Measurements from ENCODE around the gene JMJD8. TPM values are rescaled to one million over a fixed set of nuclear protein-coding genes. Genes with fewer than 3 reads are reported as not detected.
A peak's percentile ranks its signal among the peaks of the same experiment; 100 is the strongest.

The JMJD8 gene
- total RNA-seq, 1 experiment from 2014 or later, result 121 TPM

- H3K79me2 ChIP-seq (ENCODE audit: insufficient read depth, low read length), result peaks cover 13% of the 10 kb centered on the region; the same call in 1 of the 2 replicates
- H3K4me2 ChIP-seq (ENCODE audit: low read length), result no peak overlapping the region
- intact Hi-C loops (cut with micrococcal nuclease), result no loop called here
- DNase-seq (ENCODE audit: low read depth, low spot score), result no peak
- H3K4me3 ChIP-seq (replicated peaks in 1 of 2; ENCODE audit: low read depth in 1 of 2, low read length in 2 of 2), result no peak overlapping the region
- no peaks in the 10 kb centered on the region for H3K36me3 ChIP-seq (ENCODE audit: control insufficient read depth in 1 of 2, insufficient read depth in 2 of 2, low read length in 2 of 2)
- no TSS peak for BruUV-seq (replicated peaks)
- ATAC-seq, result no peak
- H3K9me2 ChIP-seq (ENCODE audit: insufficient read depth), result no peaks in the 10 kb centered on the region
- ChIA-PET RAD21 (ENCODE audit: low non-redundant PET in 1 of 2, low total read pairs in 2 of 2, uncharacterized antibody in 2 of 2, unreplicated experiment in 2 of 2) (no interaction called here), POLR2A (no interaction called here), CTCF (no interaction called here)
- no peak overlapping the region for H3K27ac ChIP-seq (ENCODE audit: low read depth, low read length)
- peaks cover 18 to 46% of the 10 kb centered on the region in 2 experiments for H3K4me1 ChIP-seq (ENCODE audit: control insufficient read depth in 1 of 2, insufficient read depth in 2 of 2, low read length in 2 of 2)
- no peaks in the 10 kb centered on the region for H3K9me3 ChIP-seq (ENCODE audit: control insufficient read depth in 1 of 2, insufficient read depth in 1 of 2, low read depth in 1 of 2, low read length in 2 of 2)
- H4K20me1 ChIP-seq (ENCODE audit: insufficient read depth), result no peaks in the 10 kb centered on the region
- TF ChIP-seq TCF7L2 (IDR thresholded peaks at IDR 0.05; ENCODE audit: borderline replicate concordance, extremely low read depth, insufficient read depth, insufficient read length), result no peak
- no peak for TF ChIP-seq EZH2 (IDR thresholded peaks at IDR 0.05)
- no peak for TF ChIP-seq POLR2A (IDR thresholded peaks at IDR 0.05; ENCODE audit: borderline replicate concordance, extremely low read depth, insufficient read depth, insufficient read length)
- no peak overlapping the region for H3K9ac ChIP-seq (ENCODE audit: low read length)
- H3K27me3 ChIP-seq (ENCODE audit: insufficient read depth, low read length), result no peaks in the 10 kb centered on the region
- no peak overlapping the region for H2AFZ ChIP-seq (ENCODE audit: low read depth, low read length, poor library complexity, severe bottlenecking)
These were observed 9.2 kb upstream of the JMJD8 start for GRCh38 chr16:693364-693763.

DNA sequence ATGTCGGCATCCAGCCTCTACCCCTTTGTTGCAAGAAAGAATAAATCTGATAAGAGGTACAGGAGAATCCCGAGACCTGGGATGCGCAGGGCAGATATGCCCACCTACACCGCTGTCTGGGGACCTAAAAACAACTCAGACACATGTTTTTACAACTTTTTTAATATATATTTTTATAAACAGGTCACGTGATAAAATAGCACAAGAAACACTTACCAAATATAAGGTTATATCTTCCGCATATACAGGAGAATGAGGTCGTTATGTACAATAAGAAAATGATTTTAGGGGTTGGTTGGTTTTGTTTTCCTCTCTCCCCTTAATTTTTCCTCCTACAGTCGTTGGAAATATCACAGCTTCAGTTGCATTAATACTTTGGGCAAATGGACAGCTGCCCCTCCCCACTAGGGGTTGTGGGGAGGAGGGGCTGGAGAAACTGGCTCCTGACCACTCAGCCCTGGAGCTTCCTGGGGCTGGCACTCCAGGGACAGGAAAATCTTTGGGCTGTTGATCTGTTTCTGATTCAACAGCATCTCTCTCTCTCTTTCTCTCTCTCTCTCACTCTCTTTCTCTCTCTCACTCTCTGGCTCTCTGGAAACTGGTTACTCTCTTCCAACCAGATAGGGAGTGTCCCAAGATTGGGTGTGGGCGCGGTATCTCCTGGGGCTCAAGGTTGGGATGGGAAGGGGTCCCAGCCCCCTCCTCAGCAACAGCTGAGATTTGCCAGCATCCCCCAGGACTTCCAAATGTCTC, 8.4 kb upstream of the JMJD8 start:
- no peak for DNase-seq (ENCODE audit: low read depth, low spot score)
- H3K27me3 ChIP-seq (ENCODE audit: insufficient read depth, low read length), result no peaks in the 10 kb centered on the region
- H3K36me3 ChIP-seq (ENCODE audit: control insufficient read depth in 1 of 2, insufficient read depth in 2 of 2, low read length in 2 of 2), result no peaks in the 10 kb centered on the region
- no peak overlapping the region for H3K27ac ChIP-seq (ENCODE audit: low read depth, low read length)
- H4K20me1 ChIP-seq (ENCODE audit: insufficient read depth), result no peaks in the 10 kb centered on the region
- H2AFZ ChIP-seq (ENCODE audit: low read depth, low read length, poor library complexity, severe bottlenecking), result no peak overlapping the region
- intact Hi-C loops (cut with micrococcal nuclease), result no loop called here
- peaks cover 18 to 46% of the 10 kb centered on the region in 2 experiments for H3K4me1 ChIP-seq (ENCODE audit: control insufficient read depth in 1 of 2, insufficient read depth in 2 of 2, low read length in 2 of 2)
- ChIA-PET POLR2A (no interaction called here), CTCF (interaction anchor here (0.7 kb wide), 1 partner anchor 109 kb away, joined by 5 read pairs; no protein-coding TSS in a partner anchor), RAD21 (ENCODE audit: low non-redundant PET in 1 of 2, low total read pairs in 2 of 2, uncharacterized antibody in 2 of 2, unreplicated experiment in 2 of 2) (no interaction called here)
- no peaks in the 10 kb centered on the region for H3K9me3 ChIP-seq (ENCODE audit: control insufficient read depth in 1 of 2, insufficient read depth in 1 of 2, low read depth in 1 of 2, low read length in 2 of 2)
- no peak overlapping the region for H3K4me3 ChIP-seq (replicated peaks in 1 of 2; ENCODE audit: low read depth in 1 of 2, low read length in 2 of 2)
- no peaks in the 10 kb centered on the region for H3K9me2 ChIP-seq (ENCODE audit: insufficient read depth)
- H3K4me2 ChIP-seq (ENCODE audit: low read length), result no peak overlapping the region
- TSS peak; percentile 52 for BruUV-seq (replicated peaks)
- H3K79me2 ChIP-seq (ENCODE audit: insufficient read depth, low read length), result peaks cover 13% of the 10 kb centered on the region; the same call in 1 of the 2 replicates
- no peak for ATAC-seq
- no peak overlapping the region for H3K9ac ChIP-seq (ENCODE audit: low read length)
- TF ChIP-seq ELF1 (IDR thresholded peaks at IDR 0.05; ENCODE audit: borderline replicate concordance, low read depth) (no peak), FOSL1 (IDR thresholded peaks at IDR 0.05; ENCODE audit: low read depth) (no peak), POLR2A (IDR thresholded peaks at IDR 0.05; ENCODE audit: borderline replicate concordance, extremely low read depth, insufficient read depth, insufficient read length) (no peak), ZNF274 (IDR thresholded peaks at IDR 0.05; ENCODE audit: low read depth, low read length) (no peak), ATF3 (IDR thresholded peaks at IDR 0.05) (no peak), CBX3 (IDR thresholded peaks at IDR 0.05; ENCODE audit: low read depth) (no peak), ZBTB33 (IDR thresholded peaks at IDR 0.05; ENCODE audit: extremely low read depth, insufficient replicate concordance, low read length) (no peak), TCF7L2 (IDR thresholded peaks at IDR 0.05; ENCODE audit: borderline replicate concordance, extremely low read depth, insufficient read depth, insufficient read length) (no peak), RAD21 (IDR thresholded peaks at IDR 0.05; ENCODE audit: low read depth) (no peak), JUND (IDR thresholded peaks at IDR 0.05) (no peak)
- TF ChIP-seq, protein P1, sequence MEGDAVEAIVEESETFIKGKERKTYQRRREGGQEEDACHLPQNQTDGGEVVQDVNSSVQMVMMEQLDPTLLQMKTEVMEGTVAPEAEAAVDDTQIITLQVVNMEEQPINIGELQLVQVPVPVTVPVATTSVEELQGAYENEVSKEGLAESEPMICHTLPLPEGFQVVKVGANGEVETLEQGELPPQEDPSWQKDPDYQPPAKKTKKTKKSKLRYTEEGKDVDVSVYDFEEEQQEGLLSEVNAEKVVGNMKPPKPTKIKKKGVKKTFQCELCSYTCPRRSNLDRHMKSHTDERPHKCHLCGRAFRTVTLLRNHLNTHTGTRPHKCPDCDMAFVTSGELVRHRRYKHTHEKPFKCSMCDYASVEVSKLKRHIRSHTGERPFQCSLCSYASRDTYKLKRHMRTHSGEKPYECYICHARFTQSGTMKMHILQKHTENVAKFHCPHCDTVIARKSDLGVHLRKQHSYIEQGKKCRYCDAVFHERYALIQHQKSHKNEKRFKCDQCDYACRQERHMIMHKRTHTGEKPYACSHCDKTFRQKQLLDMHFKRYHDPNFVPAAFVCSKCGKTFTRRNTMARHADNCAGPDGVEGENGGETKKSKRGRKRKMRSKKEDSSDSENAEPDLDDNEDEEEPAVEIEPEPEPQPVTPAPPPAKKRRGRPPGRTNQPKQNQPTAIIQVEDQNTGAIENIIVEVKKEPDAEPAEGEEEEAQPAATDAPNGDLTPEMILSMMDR (IDR thresholded peaks at IDR 0.05 in 2 of 3, conservative IDR thresholded peaks at IDR 0.05 in 1 of 3; ENCODE audit: borderline replicate concordance in 1 of 3, insufficient read depth in 1 of 3, low read depth in 2 of 3, low read length in 2 of 3), result no peak

All from HCT116 (cell line).